SW480 (cell line): ENCODE data around the gene ACOX3.
"Not testable (repeated sequence)": the region's sequence is repeated elsewhere in the genome, so short reads cannot be mapped to it uniquely, and the experiment has no call there.

Experiments
- DNase-seq: peaks from one replicate; pipeline ENCODE4 v3.0.0-alpha.2; 2016; ENCODE audit warnings: low spot score

The ACOX3 gene

GRCh38 chr4:8440492-8441311 is at the start of gene ACOX3, which contains the start of gene TRMT44:
TSS of gene ACOX3 (minus strand) at chr4:8440723. CDS start at chr4:8416521, 24,202 bp downstream.
TSS of gene TRMT44 (plus strand) at chr4:8440777. CDS start at chr4:8440823, 46 bp downstream.
- peak; percentile 87 for DNase-seq

- no peak for DNase-seq
These were observed 48.4 kb upstream of the ACOX3 start for GRCh38 chr4:8488791-8489369.

- DNase-seq: not testable (repeated sequence)
These were observed 46.1 kb upstream of the ACOX3 start for GRCh38 chr4:8486643-8487042.

- DNase-seq: no peak
These were observed 39.7 kb upstream of the ACOX3 start for GRCh38 chr4:8480221-8480620.

- no peak for DNase-seq
These were observed 38.5 kb upstream of the ACOX3 start for GRCh38 chr4:8478801-8479744.

- DNase-seq: no peak
These were observed 37.8 kb upstream of the ACOX3 start for GRCh38 chr4:8478371-8478770.

- no peak for DNase-seq
These were observed 37.2 kb upstream of the ACOX3 start for GRCh38 chr4:8477676-8478075.

GRCh38 chr4:8477095-8477635 is 36.6 kb upstream of the ACOX3 start:
- no peak for DNase-seq

- DNase-seq: no peak
These were observed 35.4 kb upstream of the ACOX3 start for GRCh38 chr4:8475751-8476575.

GRCh38 chr4:8474856-8475255 is 34.3 kb upstream of the ACOX3 start:
- DNase-seq: no peak

- no peak for DNase-seq
These were observed 33.5 kb upstream of the ACOX3 start for GRCh38 chr4:8473920-8474590.

- no peak for DNase-seq
These were observed 32.8 kb upstream of the ACOX3 start for GRCh38 chr4:8473198-8473919.

- DNase-seq: no peak
These were observed 32.2 kb upstream of the ACOX3 start for GRCh38 chr4:8472689-8473197.

GRCh38 chr4:8472158-8472688 is 31.7 kb upstream of the ACOX3 start:
- no peak for DNase-seq

GRCh38 chr4:8471211-8471875 is 30.8 kb upstream of the ACOX3 start:
- no peak for DNase-seq

- DNase-seq: no peak
These were observed 30.0 kb upstream of the ACOX3 start for GRCh38 chr4:8470451-8471024.

- no peak for DNase-seq
These were observed 29.0 kb upstream of the ACOX3 start for GRCh38 chr4:8469550-8469949.

GRCh38 chr4:8468746-8469535 is 28.4 kb upstream of the ACOX3 start:
- peak; percentile 14 for DNase-seq
